Transverse colon (tissue), 3 donors: ENCODE results near the gene XKRX.

ENCODE experiments used
- CTCF ChIP-seq, 5 experiments: fragments of 200-600 bp in 3 of 5; fragments of 450-650 bp in 2 of 5; sonication (generic) in 3 of 5; IDR thresholded peaks; 1 replicate in 2 of 5; 2 replicates in 3 of 5; pipeline ENCODE4 v1.5.1; 2016 to 2017; ENCODE audit warnings: antibody characterized with exemption in 5 of 5, inconsistent platforms in 3 of 5, mild to moderate bottlenecking in 2 of 5, moderate library complexity in 1 of 5
- EP300 ChIP-seq: sonication (generic); formaldehyde crosslinking; IDR thresholded peaks from one replicate; pipeline ENCODE4 v1.6.1; 2017; ENCODE audit warnings: antibody characterized with exemption, low read depth

- TF ChIP-seq CTCF (IDR thresholded peaks at IDR 0.05), result no peak
- no peak for TF ChIP-seq EP300
These were observed 45.1 kb downstream of the XKRX start for GRCh38 chrX:100883654-100884053.
